Mucosa of gallbladder (tissue), 1 donor: ENCODE measurements around the gene PPP2R3B. TPM values are rescaled to one million over a fixed set of nuclear protein-coding genes. Genes with fewer than 3 reads are reported as not detected.
"Not testable (repeated sequence)": the region's sequence is repeated elsewhere in the genome, so short reads cannot be mapped to it uniquely, and the experiment has no call there.

Experiments
- DNase-seq: peaks from one replicate; pipeline ENCODE4 v3.0.0-alpha.2; 2020; ENCODE audit warnings: low spot score
- total RNA-seq: library from RNA; stranded (reverse); gene quantifications from one replicate; pipeline ENCODE4 v1.2.1, GENCODE V29; 2021
- donor health status: DM: no; HTN: no; CAD: no.

PPP2R3B gene
- total RNA-seq, 1 donor from 2014 or later, result 27.1 TPM

DNA sequence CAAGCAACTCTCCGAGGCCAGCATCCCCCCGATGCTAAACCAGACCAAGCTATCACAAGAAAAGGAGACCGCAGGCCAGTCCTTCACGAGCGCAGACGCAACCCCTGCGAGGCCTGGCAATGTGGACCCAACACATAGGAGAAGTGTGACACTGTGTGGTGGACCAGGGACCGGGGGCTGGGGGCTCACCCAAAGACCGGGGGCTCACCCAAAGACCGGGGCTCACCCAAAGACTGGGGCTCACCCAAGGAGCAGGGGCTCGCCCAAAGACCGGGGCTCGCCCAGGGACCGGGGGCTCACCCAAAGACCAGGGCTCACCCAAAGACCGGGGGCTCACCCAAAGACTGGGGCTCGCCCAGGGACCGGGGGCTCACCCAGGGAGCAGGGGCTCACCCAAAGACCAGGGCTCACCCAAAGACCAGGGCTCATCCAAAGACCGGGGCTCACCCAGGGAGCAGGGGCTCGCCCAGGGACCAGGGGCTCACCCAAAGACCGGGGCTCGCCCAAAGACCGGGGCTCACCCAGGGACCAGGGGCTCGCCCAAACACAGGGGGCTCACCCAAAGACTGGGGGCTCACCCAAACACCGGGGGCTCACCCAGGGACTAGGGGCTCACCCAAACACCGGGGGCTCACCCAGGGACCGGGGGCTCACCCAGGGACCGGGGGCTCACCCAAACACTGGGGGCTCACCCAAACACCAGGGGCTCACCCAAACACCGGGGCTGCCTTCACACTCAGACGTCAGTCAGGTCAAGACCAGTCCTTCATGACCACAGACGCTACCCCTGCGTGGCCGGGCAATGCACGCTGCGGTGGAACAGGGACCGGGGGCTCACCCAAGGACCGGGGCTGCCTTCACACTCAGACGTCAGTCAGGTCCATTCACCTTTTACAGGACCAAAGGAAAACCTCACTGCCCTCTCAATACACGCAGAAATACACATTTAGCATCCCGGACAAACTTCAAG, 32.9 kb downstream of the PPP2R3B start:
- no peak for DNase-seq

DNA sequence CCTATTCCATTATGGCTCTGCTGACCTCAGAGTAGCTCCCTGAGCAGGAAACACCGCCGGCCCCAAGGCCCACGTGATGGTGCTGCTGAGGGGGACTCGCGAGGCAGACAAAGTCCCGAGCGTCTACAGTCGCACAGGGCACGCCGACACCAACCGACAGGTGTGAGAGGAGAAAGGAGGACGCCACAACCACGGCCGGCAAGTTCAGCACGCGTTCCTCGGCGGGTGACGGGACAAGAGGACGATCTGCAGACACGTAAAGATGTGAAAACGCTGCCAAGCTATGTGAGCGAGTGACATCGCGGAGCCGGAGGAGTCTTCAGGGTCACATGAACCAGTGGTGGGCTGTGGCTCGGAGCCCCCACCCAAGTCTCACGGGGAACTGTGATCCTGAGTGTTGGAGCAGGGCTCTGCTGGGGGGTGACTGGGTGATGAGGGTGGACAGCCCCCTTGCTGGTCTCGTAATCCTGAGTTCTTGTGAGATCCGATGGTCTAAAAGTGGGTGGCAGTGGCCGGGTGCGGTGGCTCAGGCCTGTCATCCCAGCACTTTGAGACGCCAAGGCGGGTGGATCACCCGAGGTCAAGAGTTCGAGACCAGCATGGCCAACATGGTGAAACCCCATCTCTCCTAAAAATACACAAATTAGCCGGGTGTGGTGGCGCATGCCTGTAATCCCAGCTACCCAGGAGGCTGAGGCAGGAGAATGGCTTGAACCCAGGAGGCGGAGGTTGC, 34.0 kb downstream of the PPP2R3B start:
- DNase-seq, result no peak

- no peak for DNase-seq
Observed at GRCh38 chrX:352181-352580, 34.5 kb downstream of the PPP2R3B start.

- DNase-seq, result no peak
Observed at GRCh38 chrX:351736-352135, 35.0 kb downstream of the PPP2R3B start.

DNA sequence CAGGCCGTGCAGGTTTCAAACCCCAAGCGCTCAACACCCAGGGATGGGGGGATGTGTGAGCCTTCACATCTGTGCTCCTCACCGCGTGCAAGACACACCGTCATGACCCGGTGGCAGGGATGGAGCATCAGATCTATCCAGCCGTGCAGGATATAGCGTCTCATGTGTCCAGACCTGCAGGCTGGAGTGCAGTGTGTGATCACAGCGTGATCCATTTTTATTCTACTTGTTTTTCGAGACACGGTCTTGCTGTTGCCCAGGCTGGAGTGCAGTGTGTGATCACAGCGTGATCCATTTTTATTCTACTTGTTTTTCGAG, 35.4 kb downstream of the PPP2R3B start:
- not testable (repeated sequence) for DNase-seq

DNA sequence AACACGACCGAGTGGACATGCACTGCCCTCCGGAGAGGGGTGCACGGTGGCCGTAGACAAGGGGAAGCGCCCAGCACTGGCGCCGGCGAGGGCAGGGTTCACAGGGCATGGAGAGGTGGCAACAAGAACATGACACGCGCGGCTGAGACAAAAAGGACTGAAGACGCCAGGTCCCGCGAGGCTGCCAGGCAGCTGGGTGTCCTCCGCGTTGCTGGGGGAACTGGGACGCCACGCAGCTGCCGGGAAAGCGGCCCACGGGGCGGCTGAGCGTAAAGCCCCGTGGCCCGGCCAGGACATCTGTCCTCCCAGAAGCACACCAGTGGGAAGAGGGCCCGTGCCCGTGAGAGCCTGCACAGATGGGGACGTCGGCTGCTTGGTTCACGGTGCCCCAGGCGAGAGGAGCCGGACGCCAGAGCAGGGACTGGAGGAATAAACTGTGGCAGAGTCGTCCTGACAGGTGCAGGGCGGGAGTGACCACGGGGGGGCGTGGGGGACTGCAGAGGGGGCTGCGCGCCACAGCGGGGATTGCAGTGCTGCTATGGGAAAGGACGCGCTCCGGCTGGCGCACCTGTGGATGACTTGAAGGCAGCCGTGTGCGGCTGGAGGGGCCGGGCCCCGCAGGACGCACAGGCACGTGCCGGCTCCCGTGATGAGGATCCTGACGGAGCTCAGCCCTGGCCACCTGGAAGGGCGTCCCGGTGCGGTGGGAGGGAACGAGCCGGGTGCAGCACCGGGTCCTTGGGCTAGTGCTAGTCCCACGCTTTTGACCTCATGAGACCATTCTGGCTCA, 36.0 kb downstream of the PPP2R3B start:
- no peak for DNase-seq

GRCh38 chrX:350148-350533, 36.6 kb downstream of the PPP2R3B start:
- no peak for DNase-seq

DNA sequence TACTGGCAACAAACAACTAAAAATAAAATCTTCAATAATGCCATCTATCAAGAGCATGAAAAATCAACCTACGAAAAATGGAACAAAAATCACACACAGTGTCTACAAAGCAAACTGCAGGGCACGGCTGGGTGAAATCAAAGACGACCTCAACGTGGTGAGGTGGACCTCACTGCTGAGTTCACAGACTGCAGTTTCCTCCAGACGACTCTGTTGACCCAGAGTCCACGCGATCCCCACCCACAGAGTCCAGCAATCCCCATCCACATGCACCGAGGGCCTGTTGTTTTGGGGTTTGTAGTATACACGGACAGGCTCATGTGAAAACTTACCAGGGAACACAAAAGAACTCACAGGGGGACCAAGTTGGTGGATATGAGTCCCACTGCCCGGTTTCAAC, 37.0 kb downstream of the PPP2R3B start:
- no peak for DNase-seq

DNA sequence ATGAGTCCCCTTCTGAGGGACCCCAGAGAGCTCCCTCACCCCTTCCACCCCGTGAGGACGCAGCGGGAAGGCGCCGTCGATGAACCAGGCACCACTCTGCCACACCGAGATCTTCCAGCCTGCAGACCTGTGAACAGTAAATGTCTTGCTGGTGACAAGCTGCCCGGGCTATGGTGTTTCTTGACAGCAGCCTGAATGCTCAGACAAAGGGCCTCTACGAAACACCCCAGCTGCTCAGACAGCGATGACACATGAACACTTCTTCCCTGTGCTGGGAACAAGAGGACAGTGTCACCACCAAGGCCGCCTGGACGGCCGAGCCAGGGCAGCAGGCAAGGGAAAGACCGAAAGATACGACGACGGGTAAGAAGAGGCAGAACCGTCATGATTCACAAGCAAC, 37.5 kb downstream of the PPP2R3B start:
- no peak for DNase-seq

DNA sequence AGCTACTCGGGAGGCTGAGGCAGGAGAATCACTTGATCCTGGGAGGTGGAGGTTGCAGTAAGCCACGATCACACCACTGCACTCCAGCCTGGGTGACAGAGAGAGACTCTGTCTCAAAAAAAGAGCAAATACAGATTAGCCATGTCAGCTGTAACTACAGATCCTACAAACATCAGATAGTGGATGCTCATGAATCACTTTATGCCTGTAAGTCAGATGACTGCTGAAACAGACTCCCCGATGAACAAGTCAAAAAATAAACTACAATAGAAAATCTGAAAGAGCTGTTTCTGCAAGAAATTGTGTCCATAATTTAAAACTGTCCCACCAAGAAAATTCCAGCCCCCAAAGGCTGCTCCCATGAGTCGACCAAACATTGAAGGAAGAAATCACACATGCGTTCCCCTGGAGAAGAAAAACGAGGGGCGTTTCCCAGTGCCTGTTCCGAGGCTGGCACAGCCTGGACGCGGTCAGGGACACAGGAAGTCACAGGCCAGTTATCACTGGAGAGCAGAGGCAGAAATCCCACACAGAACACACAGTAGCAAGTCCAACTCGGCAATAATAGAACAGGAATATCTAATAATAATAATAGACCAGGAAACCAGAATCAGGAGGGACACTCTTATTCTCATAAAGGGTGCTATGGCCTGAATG, 38.1 kb downstream of the PPP2R3B start:
- DNase-seq, result no peak

- no peak for DNase-seq
Observed at GRCh38 chrX:347351-348117, 39.2 kb downstream of the PPP2R3B start.

- no peak for DNase-seq
Observed at GRCh38 chrX:346034-346813, 40.5 kb downstream of the PPP2R3B start.

DNA sequence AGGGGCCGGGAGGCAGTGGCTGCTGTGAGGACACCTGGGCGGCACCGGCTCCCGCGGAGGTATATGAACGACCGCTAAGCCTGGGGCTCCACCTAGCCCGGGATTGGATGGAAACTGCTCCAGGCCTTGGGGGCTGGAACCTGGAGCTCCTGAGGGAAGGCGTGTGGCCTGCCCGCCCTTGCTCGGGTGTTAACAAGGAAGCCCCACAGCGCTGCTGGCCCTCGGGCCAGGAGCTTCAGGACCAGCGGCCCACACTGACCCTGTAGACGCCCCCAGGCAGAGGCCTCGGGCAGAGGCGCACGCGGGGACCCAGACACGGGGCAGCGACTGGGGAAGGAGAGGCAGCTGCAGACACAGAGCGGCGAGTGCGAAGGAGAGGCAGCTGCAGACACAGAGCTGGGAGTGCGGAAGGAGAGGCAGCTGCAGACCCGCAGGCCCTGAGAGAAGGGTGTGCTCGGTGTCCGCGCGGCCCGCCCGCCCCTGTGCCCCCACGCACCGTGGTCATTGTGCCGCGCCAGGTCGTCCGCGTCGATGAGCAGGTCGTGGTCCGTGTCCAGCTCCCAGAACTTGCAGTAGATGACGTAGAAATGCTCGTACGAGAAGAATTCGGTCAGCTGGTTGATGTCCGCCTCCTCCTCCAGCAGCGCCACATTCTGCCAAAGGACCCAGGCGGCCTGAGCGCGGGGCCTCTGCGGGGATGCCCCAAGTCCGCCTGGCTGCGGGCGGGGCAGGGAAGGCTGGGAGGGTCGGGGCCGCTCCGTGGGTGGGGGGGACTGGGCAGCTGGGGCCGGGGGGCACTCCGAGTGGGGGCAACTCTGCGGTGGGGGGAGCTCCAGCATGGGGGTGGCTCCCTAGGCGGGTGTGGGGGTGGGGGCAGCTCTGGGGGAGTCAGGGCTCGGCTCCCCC, 41.4 kb downstream of the PPP2R3B start:
- no peak for DNase-seq

DNA sequence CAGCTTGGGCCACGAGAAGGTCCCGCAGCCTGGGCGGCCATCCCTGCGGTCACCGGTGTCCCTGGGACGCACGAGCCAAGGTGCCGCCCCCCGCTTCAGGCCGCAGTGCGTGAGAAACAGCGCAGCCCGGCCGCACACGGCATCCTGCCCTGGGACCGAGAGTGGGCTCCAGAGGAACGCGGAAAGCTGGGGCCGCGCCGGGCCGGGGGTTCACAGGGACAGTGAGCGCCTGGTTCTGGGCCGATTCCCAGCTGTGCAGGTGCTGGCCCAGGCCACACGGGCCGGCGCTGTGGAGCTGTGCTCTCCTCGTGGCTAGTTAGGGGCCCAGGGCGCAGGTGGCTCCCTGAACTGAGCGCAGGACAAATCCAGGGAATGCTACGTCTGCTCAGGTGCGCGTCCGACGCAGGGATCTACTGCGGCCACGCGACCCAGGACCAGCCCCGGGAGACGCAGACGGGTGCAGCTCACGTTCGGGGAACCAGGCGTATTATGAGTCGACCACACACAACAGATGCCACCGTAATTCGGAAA, 42.3 kb downstream of the PPP2R3B start:
- DNase-seq, result no peak

DNA sequence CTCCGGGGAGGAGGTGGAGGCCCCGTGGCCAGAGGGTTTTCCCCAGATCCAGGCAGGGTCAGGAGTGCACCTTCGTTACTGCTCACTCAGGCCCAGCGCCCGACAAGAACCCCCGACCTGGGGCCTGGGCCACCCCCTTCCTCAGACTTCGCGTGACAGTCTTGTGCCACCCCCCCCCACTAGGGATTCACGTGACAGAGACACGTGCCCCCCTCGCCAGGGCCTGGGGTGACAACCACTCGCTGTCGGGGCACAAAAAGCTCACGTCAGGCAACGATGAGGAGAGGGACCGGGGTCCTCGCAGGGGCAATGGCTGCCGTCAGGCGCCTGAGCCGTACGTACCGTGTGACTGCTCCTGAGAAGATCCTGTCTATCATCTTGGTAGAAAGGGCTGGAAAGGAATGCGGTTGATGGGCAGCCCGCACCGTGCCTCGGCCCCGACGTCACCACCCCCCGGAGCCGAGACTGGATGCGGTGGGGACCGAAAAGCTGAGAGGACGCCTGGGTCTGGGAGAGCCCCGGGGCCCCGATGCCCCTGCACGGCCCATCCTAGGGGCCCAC, 45.1 kb downstream of the PPP2R3B start:
- DNase-seq, result no peak

DNA sequence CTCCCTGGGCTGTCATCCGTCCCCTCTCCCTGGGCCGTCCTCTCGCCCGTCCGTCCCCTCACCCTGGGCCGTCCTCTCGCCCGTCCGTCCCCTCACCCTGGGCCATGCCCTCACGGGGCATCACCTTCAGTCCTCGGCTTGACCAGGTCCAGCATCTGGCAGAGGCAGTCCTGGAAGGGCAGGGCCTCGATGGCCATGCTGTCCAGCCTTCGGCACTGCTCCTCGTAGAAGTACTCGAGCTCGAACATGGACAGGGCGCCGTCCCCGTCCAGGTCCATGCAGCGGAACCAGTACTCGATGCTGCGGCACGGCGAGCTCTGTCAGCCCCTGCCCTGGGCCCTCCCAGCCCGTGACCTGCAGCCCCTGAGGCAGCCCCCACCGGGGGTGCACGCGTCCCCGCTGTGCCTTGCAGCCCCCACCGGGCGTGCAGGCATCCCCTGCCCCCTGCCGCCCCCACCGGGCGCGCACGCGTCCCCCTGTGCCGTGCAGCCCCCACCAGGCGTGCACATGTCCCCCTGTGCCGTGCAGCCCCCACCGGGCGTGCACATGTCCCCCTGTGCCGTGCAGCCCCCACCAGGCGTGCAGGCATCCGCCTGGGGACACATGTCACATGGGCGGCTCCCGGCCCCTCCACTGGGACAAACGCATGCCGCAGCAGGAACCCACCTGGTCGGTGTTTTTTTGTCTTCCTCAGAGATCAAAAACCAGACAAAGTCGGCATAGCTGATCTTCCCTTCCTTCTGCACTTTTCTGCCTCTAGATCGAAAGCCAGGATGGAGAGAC, 45.9 kb downstream of the PPP2R3B start:
- no peak for DNase-seq

DNA sequence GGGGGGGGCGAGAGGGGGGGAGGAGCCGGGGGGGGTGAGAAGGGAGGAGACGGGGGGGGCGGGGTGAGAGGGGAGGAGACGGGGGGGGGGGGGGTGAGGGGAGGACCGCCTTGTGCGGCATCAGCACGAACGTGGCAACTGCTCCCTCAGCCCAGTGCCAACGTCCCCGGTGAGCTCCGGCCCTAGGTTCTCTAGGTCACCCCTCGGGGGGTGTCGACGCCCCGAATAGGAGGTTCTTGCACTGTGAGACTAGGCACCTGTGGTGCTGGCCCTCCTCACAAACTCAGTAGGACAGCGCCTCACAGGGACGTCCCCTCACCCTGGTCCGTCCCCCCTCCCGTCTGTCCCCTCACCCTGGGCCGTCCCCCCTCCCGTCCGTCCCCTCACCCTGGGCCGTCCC, 46.6 kb downstream of the PPP2R3B start:
- no peak for DNase-seq
